ENCODE data around the gene SLC35D2.

Gene SLC35D2

DNA sequence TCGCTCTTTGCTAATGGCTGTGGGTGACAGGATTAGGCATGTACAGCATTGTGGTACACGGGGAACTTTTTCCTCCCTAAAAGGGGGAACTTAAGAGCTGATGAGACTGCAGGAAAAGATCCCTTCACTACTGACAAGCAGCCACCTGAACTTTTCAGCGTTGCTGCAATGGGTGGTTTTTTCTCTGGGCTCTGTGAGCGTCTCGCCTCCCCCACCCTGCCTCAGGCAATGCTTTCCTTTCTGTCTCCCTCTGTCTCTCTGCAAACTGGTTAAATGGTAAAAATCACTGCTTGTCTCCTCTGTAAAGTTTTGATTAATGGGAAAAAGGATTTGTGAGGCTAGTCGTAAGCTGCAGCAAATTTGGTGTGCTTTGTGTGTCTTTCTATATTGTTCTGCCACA is 101.9 kb downstream of the SLC35D2 start:
- H3K4me3 ChIP-seq (replicated peaks in 1 of 2; ENCODE audit: low read depth in 2 of 2, low read length in 2 of 2): no peak overlapping the region
- TF ChIP-seq, protein P1, sequence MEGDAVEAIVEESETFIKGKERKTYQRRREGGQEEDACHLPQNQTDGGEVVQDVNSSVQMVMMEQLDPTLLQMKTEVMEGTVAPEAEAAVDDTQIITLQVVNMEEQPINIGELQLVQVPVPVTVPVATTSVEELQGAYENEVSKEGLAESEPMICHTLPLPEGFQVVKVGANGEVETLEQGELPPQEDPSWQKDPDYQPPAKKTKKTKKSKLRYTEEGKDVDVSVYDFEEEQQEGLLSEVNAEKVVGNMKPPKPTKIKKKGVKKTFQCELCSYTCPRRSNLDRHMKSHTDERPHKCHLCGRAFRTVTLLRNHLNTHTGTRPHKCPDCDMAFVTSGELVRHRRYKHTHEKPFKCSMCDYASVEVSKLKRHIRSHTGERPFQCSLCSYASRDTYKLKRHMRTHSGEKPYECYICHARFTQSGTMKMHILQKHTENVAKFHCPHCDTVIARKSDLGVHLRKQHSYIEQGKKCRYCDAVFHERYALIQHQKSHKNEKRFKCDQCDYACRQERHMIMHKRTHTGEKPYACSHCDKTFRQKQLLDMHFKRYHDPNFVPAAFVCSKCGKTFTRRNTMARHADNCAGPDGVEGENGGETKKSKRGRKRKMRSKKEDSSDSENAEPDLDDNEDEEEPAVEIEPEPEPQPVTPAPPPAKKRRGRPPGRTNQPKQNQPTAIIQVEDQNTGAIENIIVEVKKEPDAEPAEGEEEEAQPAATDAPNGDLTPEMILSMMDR (IDR thresholded peaks at IDR 0.05; ENCODE audit: low read depth, low read length): no peak
- DNase-seq (ENCODE audit: low read depth in 2 of 2): no peak

DNA sequence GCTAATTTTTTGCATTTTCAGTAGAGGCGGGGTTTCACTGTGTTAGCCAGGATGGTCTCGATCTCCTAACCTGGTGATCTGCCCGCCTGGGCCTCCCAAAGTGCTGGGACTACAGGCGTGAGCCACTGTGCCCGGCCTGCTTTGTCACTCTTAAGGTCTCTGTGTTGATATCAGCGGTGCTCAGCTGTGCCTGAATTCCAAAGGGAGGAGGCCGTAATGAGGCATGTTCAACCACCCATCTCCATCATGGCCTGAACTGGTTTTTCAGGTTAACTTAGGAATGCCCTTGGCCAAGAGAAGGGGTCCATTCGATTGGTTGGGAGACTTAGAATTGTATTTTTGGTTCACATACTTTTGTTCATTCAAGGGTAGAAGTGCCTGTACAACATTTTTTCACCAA is 103.6 kb downstream of the SLC35D2 start:
- H3K4me3 ChIP-seq (replicated peaks in 1 of 2; ENCODE audit: low read depth in 2 of 2, low read length in 2 of 2): no peak overlapping the region
- TF ChIP-seq, protein P1 (IDR thresholded peaks at IDR 0.05; ENCODE audit: low read depth, low read length): no peak
- no peak for DNase-seq (ENCODE audit: low read depth in 2 of 2)

DNA sequence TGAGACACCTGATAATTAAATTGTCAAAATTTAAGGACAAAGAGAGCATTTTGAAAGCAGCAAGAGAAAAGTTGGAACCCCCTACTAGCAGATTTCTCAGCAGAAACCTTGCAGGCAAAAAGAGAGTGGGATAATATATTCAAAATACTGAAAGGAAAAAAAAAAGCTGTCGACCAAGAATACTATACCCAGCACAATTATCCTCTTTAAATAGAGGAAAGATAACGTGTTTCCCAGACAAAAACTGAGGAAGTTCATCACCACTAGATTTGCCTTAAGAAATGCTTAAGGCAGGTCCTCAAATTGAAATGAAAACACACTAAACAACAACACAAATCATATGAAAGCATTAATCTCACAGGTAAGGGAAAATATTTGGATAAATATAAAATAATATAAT is 108.6 kb downstream of the SLC35D2 start:
- no peak for DNase-seq (ENCODE audit: low read depth in 2 of 2)
- no peak overlapping the region for H3K4me3 ChIP-seq (replicated peaks in 1 of 2; ENCODE audit: low read depth in 2 of 2, low read length in 2 of 2)
- TF ChIP-seq, protein P1 (IDR thresholded peaks at IDR 0.05; ENCODE audit: low read depth, low read length): no peak
